HepG2 (cell line): Measurements from ENCODE around the gene IWS1. TPM values are rescaled to one million over a fixed set of nuclear protein-coding genes. Genes with fewer than 3 reads are reported as not detected.
A peak's percentile ranks its signal among the peaks of the same experiment; 100 is the strongest.

ENCODE experiments used
- ETV5 ChIP-seq: IDR thresholded peaks from 2 replicates; pipeline ENCODE4 v1.6.1; 2018; ENCODE audit warnings: missing biosample characterization, missing genetic modification reagents, inconsistent platforms, borderline replicate concordance
- FLYWCH1 ChIP-seq: sonication (generic); formaldehyde crosslinking; IDR thresholded peaks from 2 replicates; pipeline ENCODE4 v1.8.1; 2023; ENCODE audit warnings: mild to moderate bottlenecking, missing genetic modification reagents
- MIER3 ChIP-seq: IDR thresholded peaks from 2 replicates; pipeline ENCODE4 v1.6.1; 2016; ENCODE audit warnings: missing compliant biosample characterization, borderline replicate concordance
- NR3C1 ChIP-seq: sonication (generic); formaldehyde crosslinking; IDR thresholded peaks from 2 replicates; pipeline ENCODE4 v1.4.0; 2020; ENCODE audit warnings: missing genetic modification reagents
- PREB ChIP-seq: sonication (generic); formaldehyde crosslinking; IDR thresholded peaks from 2 replicates; pipeline ENCODE4 v1.4.0; 2020; ENCODE audit warnings: missing genetic modification reagents
- TFDP1 ChIP-seq: IDR thresholded peaks from 2 replicates; pipeline ENCODE4 v1.6.1; 2016; ENCODE audit warnings: missing compliant biosample characterization, missing genetic modification reagents, borderline replicate concordance
- XBP1 ChIP-seq: sonication (generic); formaldehyde crosslinking; IDR thresholded peaks from 2 replicates; pipeline ENCODE4 v1.5.0; 2020; ENCODE audit warnings: missing genetic modification reagents
- ZNF24 ChIP-seq: fragments of 450-650 bp; IDR thresholded peaks from 2 replicates; pipeline ENCODE4 v1.6.1; 2017; ENCODE audit warnings: antibody characterized with exemption, mild to moderate bottlenecking
- ZNF276 ChIP-seq: sonication (generic); formaldehyde crosslinking; IDR thresholded peaks from 2 replicates; pipeline ENCODE4 v1.4.0; 2020; ENCODE audit warnings: mild to moderate bottlenecking, low read depth, missing genetic modification reagents
- ZNF280D ChIP-seq: sonication (generic); formaldehyde crosslinking; IDR thresholded peaks from 2 replicates; pipeline ENCODE4 v1.5.1; 2020; ENCODE audit warnings: mild to moderate bottlenecking, missing genetic modification reagents
- ZNF282 ChIP-seq: fragments of 450-650 bp; IDR thresholded peaks from 2 replicates; pipeline ENCODE4 v1.6.1; 2018; ENCODE audit not compliant: partially characterized antibody
- ZNF30 ChIP-seq: sonication (generic); formaldehyde crosslinking; IDR thresholded peaks from 2 replicates; pipeline ENCODE4 v1.5.0; 2020; ENCODE audit warnings: mild to moderate bottlenecking, missing genetic modification reagents
- ZNF431 ChIP-seq: sonication (generic); formaldehyde crosslinking; IDR thresholded peaks from 2 replicates; pipeline ENCODE4 v1.9.0; 2022; ENCODE audit warnings: missing genetic modification reagents, low read depth, mild to moderate bottlenecking, borderline replicate concordance
- ZNF619 ChIP-seq: sonication (generic); formaldehyde crosslinking; IDR thresholded peaks from 2 replicates; pipeline ENCODE4 v1.4.0; 2020; ENCODE audit warnings: mild to moderate bottlenecking, missing genetic modification reagents
- ZNF7 ChIP-seq: IDR thresholded peaks from 2 replicates; pipeline ENCODE4 v1.6.1; 2016; ENCODE audit warnings: missing biosample characterization, missing genetic modification reagents
- ZNF740 ChIP-seq: sonication (generic); formaldehyde crosslinking; IDR thresholded peaks from 2 replicates; pipeline ENCODE4 v1.4.0; 2020; ENCODE audit warnings: missing genetic modification reagents
- ZXDC ChIP-seq: sonication (generic); formaldehyde crosslinking; IDR thresholded peaks from 2 replicates; pipeline ENCODE4 v1.5.0; 2020; ENCODE audit warnings: mild to moderate bottlenecking, missing genetic modification reagents
- polyA plus RNA-seq, 8 experiments: library from polyadenylated mRNA; depleted of rRNA in 3 of 8; stranded (reverse) in 7 of 8; unstranded in 1 of 8; fragments of >200 nt; fragmentation: Illumina TruSeq in 4 of 8; extraction: Trizol in 4 of 8; gene quantifications; 2 replicates each; pipeline versions ENCODE4 v1.2.1 to v1.2.3, GENCODE V29; 2011 to 2016; ENCODE audit warnings: low read depth in 4 of 8, missing spikeins in 1 of 8, mixed read lengths in 1 of 8; ENCODE audit not compliant: insufficient read depth in 1 of 8
- total RNA-seq, 5 experiments: library from RNA; depleted of rRNA; stranded (reverse); fragments of >200 nt; fragmentation: Illumina TruSeq; extraction: Trizol; gene quantifications; 2 replicates each; pipeline ENCODE4 v1.2.3, GENCODE V29; 2016; ENCODE audit warnings: low read depth in 1 of 5

The IWS1 gene
- total and polyA plus RNA-seq, 2 of the 13 experiments (the other 11 are each of a cell fraction or from before 2014, with no cell fraction given): 28.9 to 62.3 TPM

GRCh38 chr2:127560201-127560930 lies 34.1 kb upstream of the IWS1 start (continued):
- TF ChIP-seq ZNF280D (CRISPR knock-in tag) (no peak), MIER3 (CRISPR knock-in tag) (no peak), ZNF24 (no peak), ZNF276 (CRISPR knock-in tag) (no peak), ZXDC (CRISPR knock-in tag) (no peak), ZNF619 (CRISPR knock-in tag) (no peak), ZNF30 (CRISPR knock-in tag) (no peak), FLYWCH1 (CRISPR knock-in tag) (0 out of 2 replicates have a peak, but pooled peaks have one; percentile 53), ETV5 (CRISPR knock-in tag) (peak; percentile 49; the same call in 1 of the 2 replicates), ZNF740 (CRISPR knock-in tag) (no peak), ZNF282 (no peak), PREB (CRISPR knock-in tag) (no peak), TFDP1 (CRISPR knock-in tag) (no peak), ZNF7 (no peak), NR3C1 (CRISPR knock-in tag) (no peak), ZNF431 (CRISPR knock-in tag) (no peak), XBP1 (CRISPR knock-in tag) (no peak)
